Activated CD4-positive, alpha-beta T cell treated with anti-CD3 and anti-CD28 coated beads for 36 hours (primary cell): ENCODE measurements around the gene BDH2. TPM values are rescaled to one million over a fixed set of nuclear protein-coding genes. Genes with fewer than 3 reads are reported as not detected.

Source experiments
- ATAC-seq: fragments of 200-7000 bp; cut with Tn5 transposase; one replicate; pipeline ENCODE4 v1.10.0; 2021; ENCODE audit warnings: mild to moderate bottlenecking, moderate library complexity
- CTCF ChIA-PET: fragments of 350-600 bp; sonication (Branson Sonifier 250); formaldehyde crosslinking; loops from one replicate; lab custom pipeline; 2021; ENCODE audit warnings: antibody characterized with exemption; lab: Charles Lee
- POLR2A ChIA-PET: fragments of 350-600 bp; sonication (Branson Sonifier 250); formaldehyde crosslinking; loops from one replicate; lab custom pipeline; 2021; ENCODE audit warnings: antibody characterized with exemption, inconsistent platforms; lab: Charles Lee
- DNase-seq: peaks from one replicate; pipeline ENCODE4 v3.0.0-alpha.2; 2020
- H3K27ac Mint-ChIP-seq: one replicate; pipeline ENCODE4 v1.8.0; 2021; ENCODE audit warnings: mixed read lengths
- H3K27me3 Mint-ChIP-seq: one replicate; pipeline ENCODE4 v1.8.0; 2021; ENCODE audit warnings: mixed read lengths
- H3K36me3 Mint-ChIP-seq: one replicate; pipeline ENCODE4 v1.8.0; 2021; ENCODE audit warnings: low read depth, mixed read lengths
- H3K4me1 Mint-ChIP-seq: one replicate; pipeline ENCODE4 v1.8.0; 2021; ENCODE audit warnings: mixed read lengths
- H3K4me3 Mint-ChIP-seq: one replicate; pipeline ENCODE4 v1.8.0; 2021; ENCODE audit warnings: mild to moderate bottlenecking, moderate library complexity, mixed read lengths
- H3K9me3 Mint-ChIP-seq: one replicate; pipeline ENCODE4 v1.8.0; 2021; ENCODE audit warnings: low read depth, mixed read lengths
- intact Hi-C, 2 experiments: fragments of 100-400 bp; cut with DNase I in 1 of 2; cut with micrococcal nuclease in 1 of 2; formaldehyde crosslinking; loops; one replicate each; pipeline versions ENCODE4 v1.14.2 to v1.15.1; 2022 to 2024; cut with DNase I, micrococcal nuclease
- total RNA-seq, 2 experiments: library from RNA; stranded (reverse); gene quantifications; one replicate each; pipeline ENCODE4 v1.2.3, GENCODE V29; 2021

BDH2 gene
- total RNA-seq, 2 experiments from 2014 or later: 12.7 to 14.8 TPM

- CTCF ChIA-PET: interaction anchor here (1.1 kb wide), 1 partner anchor 404 kb away, joined by 4 read pairs; no protein-coding TSS in a partner anchor
- no peak overlapping the region for H3K4me3 Mint-ChIP-seq
- ATAC-seq (no peak), DNase-seq (no peak)
- H3K27me3 Mint-ChIP-seq: no peaks in the 10 kb centered on the region
- intact Hi-C loops: no loop called here
- H3K27ac Mint-ChIP-seq: no peak overlapping the region
- POLR2A ChIA-PET: no interaction called here
- no peaks in the 10 kb centered on the region for H3K9me3 Mint-ChIP-seq
- H3K36me3 Mint-ChIP-seq: peaks cover 12% of the 10 kb centered on the region
- H3K4me1 Mint-ChIP-seq: peaks cover 8% of the 10 kb centered on the region
Measured at GRCh38 chr4:103029300-103029699, 70.3 kb downstream of the BDH2 start.

Other genes starting within 250 kb of the BDH2 start
- 10 to 100 TPM; 33.5 to 35.1 TPM for gene CISD2, start 230.8 kb downstream of the BDH2 start, total RNA-seq
- gene SLC9B1, start 80.1 kb downstream of the BDH2 start, total RNA-seq: 1 to 10 TPM; 1.8 to 3.7 TPM
- 10 to 100 TPM; 30.6 to 31.2 TPM for gene SLC9B2, start 23.1 kb downstream of the BDH2 start, total RNA-seq
- gene CENPE, start 98.5 kb upstream of the BDH2 start, total RNA-seq: 10 to 100 TPM; 42.4 to 54.0 TPM